Dermis microvascular lymphatic vessel endothelial cell (primary cell): Measurements from ENCODE around the gene IL10RB. TPM values are rescaled to one million over a fixed set of nuclear protein-coding genes. Genes with fewer than 3 reads are reported as not detected.
A peak's percentile ranks its signal among the peaks of the same experiment; 100 is the strongest.

ENCODE experiments used
- DNase-seq, 2 donors: peaks; one replicate each; pipeline versions ENCODE4 v3.0.0 to v3.0.0-alpha.2; 2010; ENCODE audit warnings: low read depth in 2 of 2
- total RNA-seq: library from RNA; depleted of rRNA; stranded (reverse); fragments of >200 nt; gene quantifications from 2 replicates; pipeline ENCODE4 v1.2.1, GENCODE V29; 2014

The IL10RB gene
- total RNA-seq, 1 donor from 2014 or later, result 46.7 TPM

GRCh38 chr21:33266789-33267135 lies 595 bp downstream of the IL10RB start:
- no peak for DNase-seq

GRCh38 chr21:33267250-33267649 lies 1.1 kb downstream of the IL10RB start:
- DNase-seq, result no peak

- DNase-seq, result no peak
These were observed 2.2 kb downstream of the IL10RB start for GRCh38 chr21:33268393-33268736.

GRCh38 chr21:33268737-33269441 lies 2.7 kb downstream of the IL10RB start:
- no peak for DNase-seq

- no peak for DNase-seq
These were observed 4.8 kb downstream of the IL10RB start for GRCh38 chr21:33270986-33271385.

DNA sequence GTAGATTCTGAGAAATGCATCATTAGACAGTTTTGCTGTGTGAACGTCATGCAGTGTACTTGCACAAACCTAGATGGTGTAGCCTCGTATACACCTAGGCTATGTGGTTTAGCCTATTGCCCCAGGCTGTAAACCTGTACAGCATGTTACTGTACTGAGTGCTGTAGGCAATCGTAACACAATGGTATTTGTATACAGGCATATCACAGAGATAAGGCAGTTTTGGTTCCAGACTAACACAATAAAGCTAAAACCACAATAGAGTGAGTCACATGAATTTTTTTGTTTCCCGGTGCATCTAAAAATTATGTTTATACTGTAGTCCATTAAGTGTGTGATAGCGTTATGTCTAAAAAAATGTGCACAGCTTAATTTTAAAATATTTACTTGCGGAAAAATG lies 6.9 kb downstream of the IL10RB start:
- DNase-seq, result peak in 1 of 2 donors; percentile 54

DNA sequence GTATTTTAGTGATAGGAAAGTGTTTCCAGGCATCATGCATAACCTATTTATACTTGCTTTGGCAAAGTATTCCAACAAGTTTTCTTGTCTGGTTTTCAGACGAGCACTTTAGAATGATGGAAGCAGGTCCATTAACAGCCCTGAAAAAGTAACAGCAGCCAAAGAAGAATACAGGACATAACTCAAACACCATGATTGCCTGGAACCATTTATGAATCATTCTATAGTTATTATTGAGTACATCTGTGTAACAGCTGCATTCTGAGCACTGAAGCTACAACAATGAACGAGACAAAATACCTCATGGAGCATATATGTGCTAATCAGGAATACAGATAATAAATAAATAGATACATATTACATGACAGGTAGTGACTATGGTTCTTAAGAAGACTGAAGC lies 12.6 kb downstream of the IL10RB start:
- no peak for DNase-seq

GRCh38 chr21:33279330-33279820 lies 13.2 kb downstream of the IL10RB start:
- no peak for DNase-seq

DNA sequence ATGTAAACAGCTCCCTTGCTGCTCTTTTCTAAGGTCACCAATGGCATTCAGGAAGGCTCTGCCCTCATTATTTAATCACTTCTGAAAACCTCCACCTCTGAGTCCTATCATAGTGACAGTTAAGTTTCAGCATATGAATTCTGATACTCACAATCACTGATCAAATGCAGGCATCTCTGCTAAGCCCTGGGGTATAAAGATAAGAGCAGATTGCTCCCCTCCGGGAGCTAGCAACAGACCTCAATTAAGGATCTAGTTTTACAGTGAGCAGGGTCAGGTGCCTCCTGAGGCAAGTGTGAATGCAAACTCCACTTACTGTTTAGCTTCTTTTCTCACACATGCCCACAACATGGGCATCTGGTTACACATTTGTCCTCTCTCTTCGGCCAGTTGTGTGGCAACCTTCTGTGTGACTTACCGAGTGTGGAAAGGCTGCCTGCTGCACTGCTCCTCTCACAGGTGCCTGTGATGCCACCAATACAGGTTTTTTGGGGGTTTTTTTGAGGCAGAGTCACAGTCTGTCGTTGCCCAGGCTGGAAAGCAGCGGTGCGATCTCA lies 15.0 kb downstream of the IL10RB start:
- DNase-seq, result no peak

DNA sequence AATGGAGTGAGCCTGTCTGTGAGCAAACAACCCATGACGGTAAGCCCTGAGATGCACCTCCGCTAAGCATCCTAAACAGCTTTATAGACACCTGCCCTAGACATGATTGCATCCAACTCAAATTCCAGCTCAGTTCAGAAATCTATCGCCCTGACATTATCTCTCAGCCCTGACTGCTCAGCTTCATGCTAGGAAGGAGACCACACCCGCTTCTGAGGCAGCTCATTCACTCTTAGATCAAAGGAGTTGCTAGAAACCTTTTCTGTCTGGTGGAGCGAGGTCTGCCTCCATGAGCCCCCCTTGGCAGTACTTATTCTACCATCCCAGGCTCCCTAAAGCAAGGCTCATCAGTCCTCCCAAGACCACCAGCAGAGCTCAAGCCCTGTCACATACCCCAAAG lies 17.0 kb downstream of the IL10RB start:
- no peak for DNase-seq

DNA sequence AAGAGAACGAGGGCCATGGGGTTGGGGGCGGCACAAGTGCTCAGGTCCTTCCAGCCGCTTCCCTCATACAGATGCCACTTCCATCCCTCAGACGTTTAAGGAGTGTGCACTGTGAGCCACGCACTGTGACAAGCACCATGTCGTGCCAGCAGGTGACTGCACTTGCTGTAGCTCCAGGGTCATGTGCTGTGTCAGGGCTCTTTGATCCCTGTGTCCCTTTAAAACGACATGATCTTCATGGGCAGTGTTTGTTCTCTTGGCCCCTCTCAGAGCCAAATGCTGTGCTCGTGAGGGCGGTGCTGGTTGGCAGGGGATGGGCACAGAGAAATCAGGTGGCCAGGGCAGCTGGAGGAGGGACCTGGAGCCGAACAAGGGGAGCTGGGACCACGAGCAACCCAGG lies 19.9 kb downstream of the IL10RB start:
- no peak for DNase-seq

DNA sequence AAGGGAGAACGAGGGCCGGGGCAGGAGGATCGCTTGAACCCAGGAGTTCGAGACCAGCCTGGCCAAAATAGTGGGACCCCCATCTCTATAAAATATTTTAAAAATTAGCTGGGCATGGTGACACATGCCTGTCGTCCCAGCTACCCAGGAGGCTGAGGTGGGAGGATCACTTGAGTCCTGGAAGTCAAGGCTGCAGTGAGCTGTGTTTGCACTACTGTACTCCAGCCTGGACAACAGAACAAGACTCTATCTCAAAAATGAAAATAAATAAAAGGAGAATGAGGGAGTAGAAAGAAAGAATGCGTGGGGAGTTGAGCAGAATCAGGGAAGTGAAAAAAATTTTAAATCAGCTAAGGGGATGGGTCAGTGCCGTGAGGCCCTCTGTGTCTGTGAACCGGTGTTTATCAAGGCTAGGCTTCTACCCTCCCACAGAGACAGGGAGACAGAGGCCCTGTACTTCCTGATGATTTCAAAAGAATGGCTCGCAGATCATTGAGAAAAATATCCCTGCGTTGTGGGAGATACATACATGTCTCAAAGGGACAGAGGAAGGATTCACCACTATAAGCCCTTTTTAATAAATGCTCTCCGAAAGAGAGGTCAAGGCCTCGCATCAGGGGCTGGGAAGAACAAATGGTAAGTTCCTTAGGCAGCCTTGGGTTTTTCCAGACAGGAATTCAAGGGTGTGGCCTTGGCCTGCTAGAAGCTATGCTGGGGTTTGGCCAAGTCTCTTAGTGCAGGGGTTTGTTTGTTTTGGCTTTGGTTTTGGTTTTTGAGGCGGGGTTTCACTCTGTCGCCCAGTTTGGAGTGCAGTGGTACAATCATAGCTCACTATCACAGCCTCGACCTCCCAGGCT lies 20.7 kb downstream of the IL10RB start:
- DNase-seq, result peak; percentile 48 to 80

DNA sequence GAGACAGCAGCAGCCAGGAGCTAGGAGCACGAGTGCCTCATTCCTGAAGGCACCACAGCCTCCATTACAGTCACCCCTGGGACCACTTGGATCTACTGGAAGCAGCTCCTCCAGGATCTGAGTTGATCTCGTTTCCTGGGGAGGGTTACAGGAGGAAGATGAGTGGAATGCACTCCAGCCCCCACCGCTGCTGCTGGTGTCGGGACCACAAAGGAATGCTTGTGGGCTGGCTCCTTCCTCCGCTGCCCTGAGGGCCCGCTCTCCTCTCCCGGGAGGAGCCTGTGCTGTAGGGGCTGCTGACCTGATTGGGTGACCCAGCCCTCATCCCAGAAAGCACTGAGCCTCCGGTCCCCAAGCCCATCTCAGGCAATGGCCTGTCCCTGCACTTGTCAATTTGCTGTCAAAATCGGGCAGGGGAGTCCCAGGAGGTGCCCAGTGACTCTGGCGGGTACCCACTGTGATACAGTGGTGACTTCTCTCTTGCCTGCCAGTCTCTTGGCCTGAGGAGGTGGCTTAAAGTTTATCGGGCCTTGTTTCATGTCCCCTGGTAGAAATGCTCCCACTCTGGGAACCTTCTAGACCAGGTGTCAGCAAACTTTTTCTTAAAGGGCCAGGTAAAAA lies 23.1 kb downstream of the IL10RB start:
- peak in 1 of 2 donors; percentile 17 for DNase-seq

GRCh38 chr21:33290441-33290840 lies 24.3 kb downstream of the IL10RB start:
- no peak for DNase-seq

DNA sequence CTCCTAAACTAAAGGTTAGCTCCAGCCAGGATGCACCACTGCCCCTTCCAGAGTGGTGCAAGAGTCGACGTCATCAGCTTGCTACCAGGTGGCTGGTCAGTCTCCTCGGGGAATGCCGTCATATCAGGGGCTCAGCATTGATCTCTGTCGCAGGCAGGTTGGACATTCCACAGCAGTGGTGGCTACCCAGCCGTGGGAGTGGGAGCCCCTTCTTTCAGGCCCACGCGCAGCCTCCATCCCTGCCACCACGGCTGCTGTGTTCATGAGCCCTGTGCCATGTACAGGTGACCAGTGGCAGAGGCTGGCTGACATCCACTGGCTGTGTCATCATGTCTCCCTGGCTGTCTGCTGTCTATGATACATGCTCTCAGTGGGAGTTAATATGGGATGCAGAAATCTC lies 25.5 kb downstream of the IL10RB start:
- DNase-seq, result no peak

DNA sequence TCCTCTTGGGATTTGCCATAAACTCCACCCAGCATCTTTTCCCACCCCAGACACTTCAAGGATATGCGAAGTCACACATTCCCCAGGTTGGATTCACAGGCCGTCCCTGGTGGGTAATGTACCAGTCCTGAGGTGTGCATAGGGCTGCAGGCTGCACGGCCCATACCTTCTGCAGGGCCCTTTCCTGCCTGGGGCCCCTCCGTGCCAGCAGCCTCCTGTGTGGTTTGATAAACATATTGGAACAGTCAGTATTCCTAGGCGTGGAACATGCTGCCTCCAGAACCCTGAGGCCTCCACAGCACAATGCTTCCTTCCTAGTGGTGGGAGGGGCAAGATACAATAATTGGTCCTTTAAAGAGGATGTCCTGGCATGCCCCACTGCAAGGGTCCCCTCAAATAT lies 26.6 kb downstream of the IL10RB start:
- DNase-seq, result no peak

DNA sequence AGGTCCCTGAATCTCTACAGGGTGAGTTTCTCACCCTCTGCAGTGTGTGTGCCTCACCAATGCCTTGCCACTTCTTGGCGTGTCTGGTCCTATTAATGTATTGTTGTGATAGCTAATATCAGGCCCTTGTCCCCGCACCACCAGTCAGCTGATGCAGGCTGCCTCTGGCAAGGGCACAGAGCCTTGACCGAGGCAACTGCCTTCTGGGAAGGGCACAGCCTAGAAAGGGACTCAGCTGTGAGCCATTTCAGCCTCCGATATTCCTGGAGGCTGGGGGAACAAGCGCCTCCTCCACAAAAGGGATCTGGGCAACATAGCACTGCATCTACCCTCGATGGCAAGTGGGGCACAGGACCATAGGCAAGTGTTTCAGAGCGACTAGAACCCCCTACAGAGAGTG lies 27.0 kb downstream of the IL10RB start:
- DNase-seq, result no peak

DNA sequence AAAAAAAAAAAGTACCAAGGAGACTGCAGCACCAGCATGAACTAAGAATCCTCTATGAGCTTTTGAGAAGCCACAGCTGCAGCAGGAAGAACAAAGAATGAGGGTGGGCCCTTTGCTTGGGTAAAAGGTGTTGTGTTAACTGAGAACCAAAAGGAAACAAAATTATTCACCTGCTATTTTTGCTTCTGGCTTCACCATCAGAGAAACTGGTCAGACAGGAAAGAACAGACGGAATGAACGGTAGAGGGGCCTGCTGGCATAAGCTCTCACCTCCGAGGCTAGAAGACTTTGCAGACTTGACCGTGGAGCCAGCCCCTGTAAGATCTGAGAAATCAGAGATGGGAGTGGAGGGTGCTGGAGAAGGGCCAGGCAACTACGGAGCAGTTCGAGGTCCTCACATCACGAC lies 27.6 kb downstream of the IL10RB start:
- no peak for DNase-seq

GRCh38 chr21:33296156-33296555 lies 30.0 kb downstream of the IL10RB start:
- no peak for DNase-seq

- DNase-seq, result peak in 1 of 2 donors; percentile 36
These were observed 33.1 kb downstream of the IL10RB start for GRCh38 chr21:33299181-33299752.

GRCh38 chr21:33300701-33301631 lies 34.8 kb downstream of the IL10RB start:
- DNase-seq, result peak; percentile 61 to 68
